Caki2 (cell line): ENCODE measurements around the gene PRKCB. TPM values are rescaled to one million over a fixed set of nuclear protein-coding genes. Genes with fewer than 3 reads are reported as not detected.

Source experiments
- DNase-seq: peaks from one replicate; pipeline ENCODE4 v3.0.0-alpha.2; 2015; ENCODE audit warnings: low read depth
- in situ Hi-C: cut with HindIII; loops from 2 replicates; pipeline ENCODE4 v1.10.0; 2016; ENCODE audit warnings: low sequenced_read_pairs, low pct_unique_long_range_greater_than_20kb, mixed read lengths
- total RNA-seq: library from RNA; depleted of rRNA; stranded (reverse); fragments of >200 nt; shearing (Covaris generic); gene quantifications from 2 replicates; pipeline ENCODE4 v1.2.3, GENCODE V29; 2014; ENCODE audit warnings: low replicate concordance; rRNA removed

Gene PRKCB
- total RNA-seq, 1 experiment from 2014 or later, result not detected

- in situ Hi-C loops, result no loop called here
- no peak for DNase-seq
Measured at GRCh38 chr16:24246911-24247607, 411.3 kb downstream of the PRKCB start.

- in situ Hi-C loops, result no loop called here
- DNase-seq, result peak; percentile 39
Measured at GRCh38 chr16:24253192-24253591, 417.4 kb downstream of the PRKCB start.

GRCh38 chr16:24255456-24256371 is 419.9 kb downstream of the PRKCB start, which contains the start of gene CACNG3:
Gene CACNG3 (plus strand): TSS chr16:24256335. CDS start chr16:24256755, 420 bp downstream.
- in situ Hi-C loops, result no loop called here
- peak; percentile 48 for DNase-seq

GRCh38 chr16:24257958-24258357 is 422.2 kb downstream of the PRKCB start:
- in situ Hi-C loops, result no loop called here
- no peak for DNase-seq

- DNase-seq, result no peak
- in situ Hi-C loops, result no loop called here
Measured at GRCh38 chr16:24258791-24259190, 423.0 kb downstream of the PRKCB start.

GRCh38 chr16:24262816-24263215 is 427.0 kb downstream of the PRKCB start:
- DNase-seq, result no peak
- in situ Hi-C loops, result no loop called here

Other genes with a start within 250 kb of the PRKCB start
- 147 and 186 TPM in 2 replicates for gene NDUFAB1, start 239.7 kb upstream of the PRKCB start, total RNA-seq
- gene PALB2, start 194.7 kb upstream of the PRKCB start, total RNA-seq, result 8.0 and 12.0 TPM in 2 replicates
- 48.7 and 108 TPM in 2 replicates for gene DCTN5, start 194.5 kb upstream of the PRKCB start, total RNA-seq
- 20.9 and 23.2 TPM in 2 replicates for gene PLK1, start 157.1 kb upstream of the PRKCB start, total RNA-seq
- gene ERN2, start 122.8 kb upstream of the PRKCB start, total RNA-seq, result 0.12 and 0.14 TPM in 2 replicates
- not detected in 2 replicates for gene CHP2, start 81.0 kb upstream of the PRKCB start, total RNA-seq